Measurements from ENCODE around the gene NAXD. TPM values are rescaled to one million over a fixed set of nuclear protein-coding genes. Genes with fewer than 3 reads are reported as not detected.

Gene NAXD
- polyA plus RNA-seq, 1 experiment, result 38.7 TPM

DNA sequence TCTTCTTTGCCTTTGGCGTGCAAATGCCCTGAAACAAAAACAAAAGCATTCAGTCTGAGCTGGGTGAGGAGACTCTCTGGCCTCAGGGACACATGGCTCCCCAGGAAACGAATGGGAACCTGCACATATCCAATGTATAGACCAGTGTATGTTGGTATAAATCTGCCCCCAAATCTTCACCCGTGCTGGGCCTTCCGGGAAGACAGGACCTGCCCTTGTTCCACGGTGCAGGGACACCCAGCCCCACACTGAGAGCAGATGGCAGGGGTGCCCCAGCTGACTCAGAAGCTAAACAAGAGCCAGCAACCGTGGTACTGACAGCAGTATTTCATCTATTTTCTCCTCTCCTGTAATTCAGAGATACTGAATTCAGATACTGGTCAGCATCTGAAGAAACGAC lies 48.1 kb downstream of the NAXD start:
- Histone ChIP-seq H3K36me3 (ENCODE audit: control insufficient read depth, insufficient read depth, low read length) (peaks cover 34% of the 10 kb centered on the region), H3K27me3 (ENCODE audit: control insufficient read depth, insufficient read depth, low read length) (no peaks in the 10 kb centered on the region), H3K4me3 (ENCODE audit: low read depth, low read length) (no peak overlapping the region)
- POLR2A ChIA-PET, result no interaction called here
- CTCF ChIA-PET, result interaction anchor here (2.1 kb wide), 1 partner anchor 18 kb away, joined by 8 read pairs; no protein-coding TSS in a partner anchor
- TF ChIP-seq, protein P1, sequence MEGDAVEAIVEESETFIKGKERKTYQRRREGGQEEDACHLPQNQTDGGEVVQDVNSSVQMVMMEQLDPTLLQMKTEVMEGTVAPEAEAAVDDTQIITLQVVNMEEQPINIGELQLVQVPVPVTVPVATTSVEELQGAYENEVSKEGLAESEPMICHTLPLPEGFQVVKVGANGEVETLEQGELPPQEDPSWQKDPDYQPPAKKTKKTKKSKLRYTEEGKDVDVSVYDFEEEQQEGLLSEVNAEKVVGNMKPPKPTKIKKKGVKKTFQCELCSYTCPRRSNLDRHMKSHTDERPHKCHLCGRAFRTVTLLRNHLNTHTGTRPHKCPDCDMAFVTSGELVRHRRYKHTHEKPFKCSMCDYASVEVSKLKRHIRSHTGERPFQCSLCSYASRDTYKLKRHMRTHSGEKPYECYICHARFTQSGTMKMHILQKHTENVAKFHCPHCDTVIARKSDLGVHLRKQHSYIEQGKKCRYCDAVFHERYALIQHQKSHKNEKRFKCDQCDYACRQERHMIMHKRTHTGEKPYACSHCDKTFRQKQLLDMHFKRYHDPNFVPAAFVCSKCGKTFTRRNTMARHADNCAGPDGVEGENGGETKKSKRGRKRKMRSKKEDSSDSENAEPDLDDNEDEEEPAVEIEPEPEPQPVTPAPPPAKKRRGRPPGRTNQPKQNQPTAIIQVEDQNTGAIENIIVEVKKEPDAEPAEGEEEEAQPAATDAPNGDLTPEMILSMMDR (IDR thresholded peaks at IDR 0.05; ENCODE audit: insufficient read depth, low read depth, low read length), result no peak
- DNase-seq (ENCODE audit: low read depth), result no peak

DNA sequence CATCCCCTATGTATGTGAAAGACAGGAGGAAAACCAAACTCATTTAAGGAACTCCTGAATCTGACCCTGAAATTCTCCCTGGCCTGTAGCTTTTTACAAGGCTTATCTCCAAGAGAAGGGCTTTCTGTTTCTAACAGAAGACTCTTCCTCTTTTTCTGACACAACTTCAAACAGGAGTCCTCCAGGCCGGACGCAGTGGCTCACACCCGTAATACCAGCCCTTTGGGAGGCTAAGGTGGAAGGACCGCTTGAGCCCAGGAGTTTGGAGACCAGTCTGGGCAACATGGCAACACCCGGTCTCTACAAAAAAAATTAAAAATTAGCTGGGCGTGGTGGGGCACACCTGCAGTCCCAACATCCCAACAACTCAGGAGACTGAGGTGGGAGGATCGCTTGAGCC lies 48.7 kb downstream of the NAXD start:
- Histone ChIP-seq H3K36me3 (ENCODE audit: control insufficient read depth, insufficient read depth, low read length) (peaks cover 35% of the 10 kb centered on the region), H3K4me3 (ENCODE audit: low read depth, low read length) (no peak overlapping the region), H3K27me3 (ENCODE audit: control insufficient read depth, insufficient read depth, low read length) (no peaks in the 10 kb centered on the region)
- TF ChIP-seq, protein P1 (IDR thresholded peaks at IDR 0.05; ENCODE audit: insufficient read depth, low read depth, low read length), result no peak
- POLR2A ChIA-PET, result no interaction called here
- DNase-seq (ENCODE audit: low read depth), result no peak
- CTCF ChIA-PET, result interaction anchor here (2.1 kb wide), 1 partner anchor 17 kb away, joined by 8 read pairs; no protein-coding TSS in a partner anchor

DNA sequence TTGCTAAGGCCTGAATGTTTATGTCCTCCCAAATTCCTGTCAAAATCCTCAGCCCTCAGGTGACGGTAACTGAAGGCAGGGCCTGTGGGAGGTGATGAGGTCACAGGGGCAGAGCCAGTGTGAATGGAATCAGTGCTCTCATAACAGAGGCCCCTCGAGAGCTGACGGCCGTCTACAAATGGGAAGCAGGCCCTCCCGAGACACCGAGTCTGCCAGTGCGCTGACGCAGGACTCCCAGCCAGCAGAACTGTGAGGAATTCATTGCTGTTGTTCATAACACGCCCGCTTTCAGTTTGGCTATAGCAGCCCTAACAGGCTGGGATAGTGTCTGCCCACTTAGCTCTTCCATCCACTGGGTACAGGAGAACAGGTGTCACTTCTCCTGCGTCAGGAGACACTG lies 49.3 kb downstream of the NAXD start:
- Histone ChIP-seq H3K36me3 (ENCODE audit: control insufficient read depth, insufficient read depth, low read length) (peaks cover 35% of the 10 kb centered on the region), H3K4me3 (ENCODE audit: low read depth, low read length) (no peak overlapping the region), H3K27me3 (ENCODE audit: control insufficient read depth, insufficient read depth, low read length) (no peaks in the 10 kb centered on the region)
- TF ChIP-seq, protein P1 (IDR thresholded peaks at IDR 0.05; ENCODE audit: insufficient read depth, low read depth, low read length), result no peak
- no peak for DNase-seq (ENCODE audit: low read depth)
- ChIA-PET POLR2A (no interaction called here), CTCF (interaction anchor here (2.1 kb wide), 1 partner anchor 17 kb away, joined by 8 read pairs; no protein-coding TSS in a partner anchor)

DNA sequence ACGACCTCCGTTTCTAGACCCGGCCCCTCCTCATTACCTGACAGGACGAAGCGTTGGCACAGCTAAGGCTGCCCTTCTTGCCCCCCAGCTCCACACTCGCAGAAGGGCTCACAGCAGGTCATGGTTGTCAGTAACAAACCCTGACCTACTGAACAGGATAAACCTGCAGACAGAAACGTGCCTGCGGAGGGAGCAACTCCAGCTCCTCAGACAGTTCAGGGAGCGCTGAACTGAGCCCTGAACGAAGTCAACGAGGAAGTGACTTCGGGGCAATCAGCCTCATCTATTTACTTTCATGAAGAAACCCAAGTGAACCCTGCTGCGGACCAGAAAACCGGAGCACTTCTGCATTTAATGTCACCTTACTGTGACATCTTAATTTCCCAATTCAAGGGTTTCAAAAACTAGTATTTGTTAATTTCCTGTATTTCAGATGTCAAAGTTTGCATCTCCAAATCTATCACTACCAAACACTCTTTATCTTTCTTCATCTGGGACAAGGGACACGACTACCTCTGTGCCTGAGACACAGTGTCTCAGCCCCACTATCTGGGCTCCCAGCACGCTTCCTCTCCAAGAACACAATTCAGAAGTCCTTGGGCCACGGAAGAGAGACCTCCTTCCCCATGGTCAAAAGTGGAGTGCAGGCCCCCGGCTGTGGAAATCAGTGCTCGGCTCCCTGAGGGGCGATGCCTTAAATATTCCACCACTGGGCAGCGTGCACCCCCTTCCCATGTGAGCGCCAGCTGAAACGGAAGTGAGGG lies 50.3 kb downstream of the NAXD start:
- DNase-seq (ENCODE audit: low read depth), result no peak
- TF ChIP-seq, protein P1 (IDR thresholded peaks at IDR 0.05; ENCODE audit: insufficient read depth, low read depth, low read length), result no peak
- ChIA-PET POLR2A (no interaction called here), CTCF (no interaction called here)
- Histone ChIP-seq H3K4me3 (ENCODE audit: low read depth, low read length) (no peak overlapping the region), H3K36me3 (ENCODE audit: control insufficient read depth, insufficient read depth, low read length) (peaks cover 35% of the 10 kb centered on the region), H3K27me3 (ENCODE audit: control insufficient read depth, insufficient read depth, low read length) (no peaks in the 10 kb centered on the region)

DNA sequence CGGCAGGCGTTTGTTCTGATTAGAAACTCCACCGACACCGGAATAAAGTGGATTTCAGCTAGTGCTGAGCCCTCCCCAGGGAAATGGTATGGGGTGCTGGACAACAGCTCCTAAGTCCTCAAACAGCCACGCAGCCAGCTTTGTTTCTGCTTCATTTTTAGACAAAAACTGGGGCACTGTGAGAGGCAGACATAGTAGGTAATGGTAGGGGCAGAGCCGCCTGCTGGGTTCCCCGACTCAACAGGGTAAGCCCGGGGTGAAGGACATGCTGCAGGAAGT lies 50.8 kb downstream of the NAXD start:
- CTCF ChIA-PET, result no interaction called here

More for the DNA sequence above, 50.8 kb downstream of the NAXD start:
- Histone ChIP-seq H3K36me3 (ENCODE audit: control insufficient read depth, insufficient read depth, low read length) (peaks cover 35% of the 10 kb centered on the region), H3K27me3 (ENCODE audit: control insufficient read depth, insufficient read depth, low read length) (no peaks in the 10 kb centered on the region), H3K4me3 (ENCODE audit: low read depth, low read length) (no peak overlapping the region)
- TF ChIP-seq, protein P1 (IDR thresholded peaks at IDR 0.05; ENCODE audit: insufficient read depth, low read depth, low read length), result no peak
- POLR2A ChIA-PET, result no interaction called here
- no peak for DNase-seq (ENCODE audit: low read depth)
